Neuron (in vitro differentiated cells): Measurements from ENCODE around the gene DXO.
A peak's percentile ranks its signal among the peaks of the same experiment; 100 is the strongest.
"Not testable (repeated sequence)": the region's sequence is repeated elsewhere in the genome, so short reads cannot be mapped to it uniquely, and the experiment has no call there.

Experiments
- H2AFZ ChIP-seq: one replicate; pipeline ENCODE4 v1.6.1; 2013; ENCODE audit warnings: low read depth, mild to moderate bottlenecking, inconsistent platforms, low read length, moderate library complexity
- H3K27me3 ChIP-seq: one replicate; pipeline ENCODE4 v1.6.1; 2013; ENCODE audit warnings: low read length; ENCODE audit not compliant: insufficient read depth
- H3K36me3 ChIP-seq: one replicate; pipeline ENCODE4 v1.6.1; 2013; ENCODE audit warnings: low read length; ENCODE audit not compliant: insufficient read depth
- H3K4me1 ChIP-seq: one replicate; pipeline ENCODE4 v1.6.1; 2013; ENCODE audit warnings: low read length; ENCODE audit not compliant: insufficient read depth
- H3K4me3 ChIP-seq: 2 replicates; pipeline ENCODE4 v1.5.1; 2013; ENCODE audit warnings: mild to moderate bottlenecking, low read length, moderate library complexity
- H3K9me3 ChIP-seq: one replicate; pipeline ENCODE4 v1.6.1; 2013; ENCODE audit warnings: low read length

The DXO gene

DNA sequence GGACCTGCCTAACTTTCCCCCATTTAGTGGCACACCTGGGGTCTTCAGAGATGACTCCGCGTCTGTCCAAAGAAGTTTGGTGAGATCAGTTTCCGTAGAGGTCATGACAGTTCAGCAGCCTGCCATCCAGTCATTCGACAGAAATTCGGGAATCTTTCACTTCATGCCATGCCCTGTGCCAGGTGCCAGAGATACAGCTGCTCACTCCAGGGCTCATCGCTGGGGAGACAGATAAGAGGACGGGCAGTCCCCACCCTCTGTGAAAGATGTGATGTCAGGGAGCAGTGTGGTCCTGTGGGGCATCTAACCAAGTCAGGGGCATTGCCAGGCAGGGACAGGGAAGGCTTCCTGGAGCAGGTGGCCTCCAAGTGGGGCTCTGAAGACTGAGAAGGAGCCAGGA, 31.4 kb upstream of the DXO start:
- not testable (repeated sequence) for H2AFZ ChIP-seq, H3K9me3 ChIP-seq, H3K27me3 ChIP-seq, H3K4me3 ChIP-seq, H3K36me3 ChIP-seq, H3K4me1 ChIP-seq

DNA sequence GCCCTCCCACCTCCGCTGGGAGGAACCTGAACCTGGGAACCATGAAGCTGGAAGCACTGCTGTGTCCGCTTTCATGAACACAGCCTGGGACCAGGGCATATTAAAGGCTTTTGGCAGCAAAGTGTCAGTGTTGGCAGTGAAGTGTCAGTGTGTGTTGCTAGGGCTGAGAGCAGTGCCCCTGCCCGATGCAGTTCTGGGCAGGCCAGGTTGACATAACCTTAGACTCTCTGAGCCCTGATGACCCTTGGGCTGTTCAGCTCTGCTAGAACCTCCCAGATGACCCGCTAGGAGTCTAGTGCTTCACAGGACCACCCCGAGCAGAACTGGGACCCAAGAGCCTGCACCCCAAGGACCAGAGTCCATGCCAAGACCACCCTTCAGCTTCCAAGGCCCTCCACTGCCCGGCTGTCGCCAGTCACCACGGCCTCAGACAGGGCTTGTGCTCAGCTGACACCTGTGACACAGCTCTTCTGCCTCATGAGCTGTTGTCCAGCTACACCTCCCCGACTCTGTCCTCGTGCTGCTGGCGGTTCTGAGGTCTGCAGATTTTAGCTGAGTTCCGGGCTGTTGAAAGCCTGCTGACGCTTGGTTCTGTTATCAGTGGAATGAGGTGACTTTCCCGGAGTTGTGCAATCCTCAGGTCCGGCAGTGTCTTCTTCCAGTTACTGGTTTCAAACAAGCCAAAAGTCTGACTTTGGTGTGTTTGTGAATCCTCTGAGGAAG, 30.8 kb upstream of the DXO start:
- H2AFZ ChIP-seq, H3K9me3 ChIP-seq, H3K4me3 ChIP-seq, H3K36me3 ChIP-seq, H3K27me3 ChIP-seq, H3K4me1 ChIP-seq: not testable (repeated sequence)

DNA sequence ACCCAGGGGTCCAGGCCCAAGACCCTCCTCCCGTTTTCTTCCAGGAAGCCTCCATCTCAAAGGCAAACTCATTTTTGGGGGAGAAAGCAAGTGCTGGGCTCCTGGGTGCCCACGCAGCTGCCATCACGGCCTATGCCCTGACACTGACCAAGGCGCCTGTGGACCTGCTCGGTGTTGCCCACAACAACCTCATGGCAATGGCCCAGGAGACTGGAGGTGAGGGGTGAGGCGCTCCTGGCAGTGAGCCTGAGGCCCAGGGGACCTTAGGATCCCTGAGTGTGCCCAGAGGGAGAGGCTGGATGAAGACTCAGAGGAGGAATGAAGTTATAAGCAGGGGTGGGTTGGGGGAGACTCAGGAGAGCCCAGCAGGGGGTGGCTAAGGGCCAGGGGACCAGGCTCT, 24.4 kb upstream of the DXO start:
- not testable (repeated sequence) for H3K27me3 ChIP-seq, H3K4me1 ChIP-seq, H3K36me3 ChIP-seq, H3K9me3 ChIP-seq, H3K4me3 ChIP-seq, H2AFZ ChIP-seq

DNA sequence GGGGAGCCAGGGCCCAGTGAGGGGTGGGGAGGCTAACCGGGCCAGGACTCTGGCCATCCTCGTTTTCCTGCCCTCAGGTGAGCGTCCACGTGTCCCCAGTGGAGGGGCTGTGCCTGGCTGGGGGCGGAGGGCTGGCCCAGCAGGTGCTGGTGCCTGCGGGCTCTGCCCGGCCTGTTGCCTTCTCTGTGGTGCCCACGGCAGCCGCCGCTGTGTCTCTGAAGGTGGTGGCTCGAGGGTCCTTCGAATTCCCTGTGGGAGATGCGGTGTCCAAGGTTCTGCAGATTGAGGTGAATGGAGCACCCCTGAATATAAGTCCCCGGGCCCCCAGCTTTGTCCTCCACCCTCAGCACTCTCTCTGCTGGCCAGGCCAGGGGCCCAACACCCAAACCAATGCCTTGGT, 22.5 kb upstream of the DXO start:
- not testable (repeated sequence) for H3K9me3 ChIP-seq, H3K27me3 ChIP-seq, H3K4me1 ChIP-seq, H3K36me3 ChIP-seq, H3K4me3 ChIP-seq, H2AFZ ChIP-seq

DNA sequence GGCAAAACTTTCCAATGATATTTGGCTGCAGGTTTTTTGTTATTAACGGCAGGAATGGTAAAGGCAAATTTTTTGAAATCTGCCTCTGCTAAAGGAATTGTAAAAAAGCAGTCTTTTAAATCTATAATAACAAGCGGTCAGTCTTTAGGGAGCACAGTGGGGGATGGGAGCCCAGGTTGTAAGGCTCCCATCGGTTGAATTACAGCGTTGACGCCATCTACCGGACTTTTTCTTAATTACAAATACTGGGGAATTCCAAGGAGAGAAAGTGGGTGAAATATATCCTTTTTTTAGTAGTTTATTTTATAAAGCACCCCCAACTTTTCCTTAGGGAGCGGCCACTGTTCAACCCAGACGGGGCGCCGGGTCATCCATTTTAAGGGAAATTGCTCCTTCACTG, 17.4 kb upstream of the DXO start:
- not testable (repeated sequence) for H3K4me3 ChIP-seq, H2AFZ ChIP-seq, H3K4me1 ChIP-seq, H3K9me3 ChIP-seq, H3K36me3 ChIP-seq, H3K27me3 ChIP-seq

DNA sequence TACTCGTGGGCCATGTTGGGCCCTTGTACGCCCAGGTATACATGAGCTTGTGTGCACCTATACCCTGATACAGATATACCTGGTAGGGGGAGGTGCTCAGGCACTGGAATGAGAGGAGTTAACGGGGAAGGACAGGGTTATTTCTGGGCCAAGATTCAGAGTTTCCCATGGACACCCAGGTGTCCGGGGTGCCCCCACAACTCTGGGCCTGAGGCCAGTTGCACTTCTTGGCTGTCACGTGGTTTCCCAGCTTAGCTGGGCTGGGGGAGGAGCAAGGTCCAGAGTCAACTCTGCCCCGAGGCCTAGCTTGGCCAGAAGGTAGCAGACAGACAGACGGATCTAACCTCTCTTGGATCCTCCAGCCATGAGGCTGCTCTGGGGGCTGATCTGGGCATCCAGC, 9.8 kb upstream of the DXO start, which contains the start of gene C4A:
C4A (plus strand) TSS at position 314 of the 400 bp plus-strand sequence; CDS start at position 365, 51 bp downstream.
- H3K9me3 ChIP-seq, H3K4me1 ChIP-seq, H2AFZ ChIP-seq, H3K4me3 ChIP-seq, H3K27me3 ChIP-seq: not testable (repeated sequence)
- H3K36me3 ChIP-seq, result peaks cover 18% of the 10 kb centered on the region

DNA sequence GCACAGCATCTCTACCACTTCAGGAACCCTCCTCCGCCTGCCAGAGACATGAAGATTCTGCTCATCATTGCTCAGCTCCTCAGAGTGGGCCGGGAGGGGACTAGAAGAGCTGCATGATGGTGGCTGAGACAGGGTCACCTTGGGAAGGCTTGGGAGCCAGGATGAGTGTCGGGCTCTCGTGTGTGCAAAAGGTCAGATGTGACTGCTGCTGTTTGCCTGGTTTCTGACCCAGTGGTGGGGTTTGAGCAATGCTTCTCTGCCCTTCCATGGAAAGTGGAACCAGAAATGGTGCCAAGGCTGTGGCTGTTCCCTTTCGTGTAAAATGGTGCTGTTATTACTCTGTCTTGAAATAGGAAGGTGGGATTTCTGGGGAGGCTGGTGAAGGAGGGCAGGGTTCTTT, 9.1 kb upstream of the DXO start:
- peaks cover 18% of the 10 kb centered on the region for H3K36me3 ChIP-seq
- H3K4me1 ChIP-seq, H3K9me3 ChIP-seq, H3K27me3 ChIP-seq, H3K4me3 ChIP-seq, H2AFZ ChIP-seq: not testable (repeated sequence)

DNA sequence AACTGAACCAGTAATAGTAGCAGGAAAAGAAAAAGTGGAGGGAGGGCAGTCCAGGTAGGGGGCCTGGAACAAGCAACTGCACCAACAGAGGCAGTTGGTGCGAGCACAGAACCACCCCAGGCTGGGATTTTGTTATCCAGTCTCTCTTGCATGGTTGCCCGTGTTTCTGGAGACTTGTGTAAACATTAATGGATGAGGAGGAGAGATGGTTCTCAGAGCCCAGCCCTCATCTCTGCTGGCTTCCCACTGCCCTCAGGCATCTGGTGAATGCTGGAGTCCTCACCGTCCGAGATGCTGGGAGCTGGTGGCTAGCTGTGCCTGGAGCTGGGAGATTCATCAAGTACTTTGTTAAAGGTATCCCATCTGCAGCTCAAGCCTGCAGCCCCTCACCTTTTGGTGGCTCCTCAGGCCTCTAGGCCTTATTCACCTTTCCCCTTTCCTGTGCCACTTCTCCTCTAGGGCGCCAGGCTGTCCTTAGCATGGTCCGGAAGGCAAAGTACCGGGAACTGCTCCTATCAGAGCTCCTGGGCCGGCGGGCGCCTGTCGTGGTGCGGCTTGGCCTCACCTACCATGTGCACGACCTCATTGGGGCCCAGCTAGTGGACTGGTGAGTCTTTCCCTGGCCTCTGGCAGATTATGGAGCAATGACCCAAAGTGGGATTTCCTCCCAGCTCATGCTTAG, 8.4 kb upstream of the DXO start:
- not testable (repeated sequence) for H2AFZ ChIP-seq, H3K9me3 ChIP-seq, H3K4me3 ChIP-seq, H3K27me3 ChIP-seq, H3K4me1 ChIP-seq
- peaks cover 18% of the 10 kb centered on the region for H3K36me3 ChIP-seq

DNA sequence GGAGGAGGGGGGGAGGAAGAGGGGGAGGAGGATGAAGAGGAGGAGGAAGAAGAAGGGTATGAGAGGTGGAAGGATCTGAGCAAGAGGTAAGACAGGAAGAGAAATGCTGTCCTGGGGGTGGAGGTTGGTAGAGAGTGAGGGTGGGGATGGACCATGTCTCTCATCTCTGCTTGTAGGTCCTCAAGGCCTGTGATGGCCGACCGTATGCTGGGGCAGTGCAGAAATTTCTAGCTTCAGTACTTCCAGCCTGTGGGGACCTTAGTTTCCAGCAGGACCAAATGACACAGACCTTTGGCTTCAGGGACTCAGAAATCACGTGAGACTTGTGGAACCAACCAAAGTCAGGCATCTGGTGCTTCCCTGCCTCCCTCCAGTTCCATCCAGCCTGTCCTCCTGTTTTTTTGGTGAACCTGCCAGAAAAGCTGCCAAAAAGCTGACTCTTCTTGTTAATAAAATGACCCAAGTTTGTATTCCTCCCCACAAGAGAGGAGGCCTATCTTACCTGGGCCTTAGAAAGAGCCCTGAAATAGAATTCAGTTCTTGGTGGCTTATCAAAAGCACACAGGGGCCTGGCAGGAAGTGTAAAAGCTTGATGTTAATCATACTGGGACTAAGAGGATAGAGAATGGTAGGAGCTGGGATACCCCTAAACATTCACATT, 7.4 kb upstream of the DXO start:
- Histone ChIP-seq H2AFZ (no peak overlapping the region), H3K4me1 (no peaks in the 10 kb centered on the region), H3K27me3 (no peaks in the 10 kb centered on the region), H3K4me3 (no peak overlapping the region), H3K36me3 (peaks cover 18% of the 10 kb centered on the region), H3K9me3 (no peaks in the 10 kb centered on the region)

DNA sequence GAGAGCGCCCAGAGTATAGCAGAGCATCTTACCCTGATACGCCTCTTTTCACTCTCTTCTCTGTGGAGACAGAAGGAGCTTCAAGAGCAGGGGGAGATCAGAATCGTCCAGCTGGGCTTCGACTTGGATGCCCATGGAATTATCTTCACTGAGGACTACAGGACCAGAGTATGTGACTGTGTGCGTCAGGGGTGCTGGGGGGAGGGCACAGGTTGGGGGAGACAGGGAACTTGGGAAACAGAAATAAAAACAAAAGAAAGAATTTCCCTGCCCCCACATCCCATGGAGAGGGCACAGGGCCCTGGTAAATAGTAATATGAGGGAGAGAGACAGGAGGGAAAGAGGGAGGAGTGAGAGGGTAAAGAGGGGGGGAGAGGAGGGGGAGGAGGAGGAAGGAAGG, 6.9 kb upstream of the DXO start:
- Histone ChIP-seq H3K27me3 (no peaks in the 10 kb centered on the region), H2AFZ (no peak overlapping the region), H3K4me1 (no peaks in the 10 kb centered on the region), H3K36me3 (peaks cover 18% of the 10 kb centered on the region), H3K9me3 (no peaks in the 10 kb centered on the region), H3K4me3 (no peak overlapping the region)

DNA sequence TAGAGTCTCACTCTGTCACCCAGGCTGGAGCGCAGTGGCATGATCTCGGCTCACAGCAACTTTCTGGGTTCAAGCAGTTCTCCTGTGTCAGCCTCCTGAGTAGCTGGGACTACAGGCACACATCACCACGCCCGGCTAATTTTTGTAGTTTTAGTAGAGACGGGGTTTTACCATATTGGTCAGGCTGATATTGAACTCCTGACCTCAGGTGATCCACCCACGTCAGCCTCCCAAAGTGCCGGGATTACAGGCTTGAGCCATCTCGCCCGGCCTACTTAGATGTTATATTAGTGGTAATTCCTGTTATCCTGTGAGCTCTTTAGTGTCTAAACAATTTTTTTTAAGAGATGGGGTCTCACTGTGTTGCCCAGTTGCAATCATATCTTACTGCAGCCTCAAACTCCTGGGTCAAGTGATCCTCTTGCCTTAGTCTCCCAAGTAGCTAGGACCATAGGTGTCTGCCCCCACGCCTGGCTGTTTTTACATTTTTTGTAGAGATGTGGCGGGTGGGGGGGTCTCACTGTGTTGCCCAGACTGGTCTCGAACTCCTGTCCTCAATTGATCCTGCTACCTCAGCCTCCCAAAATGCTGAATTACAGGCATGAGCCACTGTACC, 6.0 kb upstream of the DXO start:
- Histone ChIP-seq H3K4me1 (peaks cover 5% of the 10 kb centered on the region), H3K4me3 (no peak overlapping the region), H2AFZ (no peak overlapping the region), H3K9me3 (no peaks in the 10 kb centered on the region), H3K36me3 (peaks cover 18% of the 10 kb centered on the region), H3K27me3 (no peaks in the 10 kb centered on the region)

DNA sequence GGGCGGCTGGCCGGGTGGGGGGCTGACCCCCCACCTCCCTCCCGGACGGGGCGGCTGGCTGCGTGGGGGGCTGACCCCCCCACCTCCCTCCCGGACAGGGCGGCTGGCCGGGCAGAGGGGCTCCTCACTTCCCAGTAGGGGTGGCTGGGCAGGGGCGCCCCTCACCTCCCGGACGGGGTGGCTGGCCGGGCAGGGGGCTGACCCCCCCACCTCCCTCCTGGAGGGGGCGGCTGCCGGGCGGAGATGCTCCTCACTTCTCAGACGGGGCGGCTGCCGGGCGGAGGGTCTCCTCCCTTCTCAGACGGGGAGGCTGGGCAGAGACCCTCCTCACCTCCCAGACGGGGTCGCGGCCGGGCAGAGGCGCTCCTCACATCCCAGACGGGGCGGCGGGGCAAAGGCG, 4.1 kb upstream of the DXO start:
- not testable (repeated sequence) for H3K27me3 ChIP-seq, H3K9me3 ChIP-seq, H2AFZ ChIP-seq, H3K4me3 ChIP-seq
- Histone ChIP-seq H3K4me1 (peaks cover 15% of the 10 kb centered on the region), H3K36me3 (peaks cover 18% of the 10 kb centered on the region)

DNA sequence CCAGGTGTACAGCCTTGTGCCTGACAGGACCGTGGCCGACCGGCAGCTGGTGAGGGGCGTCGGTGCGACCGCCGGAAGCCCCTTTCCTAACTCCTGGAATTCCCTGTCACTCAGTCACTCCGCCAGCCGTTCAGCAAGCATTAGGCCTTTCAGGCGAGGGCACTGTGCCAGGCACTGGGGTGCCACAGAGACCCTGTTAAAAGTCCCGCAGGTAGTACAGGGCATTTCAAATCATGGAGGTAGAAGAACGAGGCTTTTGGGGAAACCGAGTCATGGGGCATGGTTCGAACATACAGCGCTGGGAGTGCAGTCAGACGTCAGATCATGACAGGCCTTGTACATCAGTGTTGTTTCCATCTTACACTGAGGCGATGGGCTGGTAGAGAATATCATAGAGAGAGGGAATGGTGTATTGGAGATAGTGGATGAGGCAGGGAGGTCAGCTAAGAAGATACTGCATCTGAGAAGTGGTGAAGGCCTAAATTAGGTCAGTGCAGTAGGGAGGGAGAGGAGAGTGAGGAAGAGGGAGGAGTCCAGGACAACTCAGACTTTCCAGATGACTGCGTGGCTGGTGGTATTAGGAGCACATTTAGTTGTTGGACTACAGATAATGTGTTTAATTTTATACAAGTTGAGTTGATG, 892 bp upstream of the DXO start:
- peaks cover 27% of the 10 kb centered on the region for H3K36me3 ChIP-seq
- peak overlapping the region; percentile 56 for H3K4me3 ChIP-seq
- H3K4me1 ChIP-seq, result peaks cover 17% of the 10 kb centered on the region
- H3K9me3 ChIP-seq, result no peaks in the 10 kb centered on the region
- no peaks in the 10 kb centered on the region for H3K27me3 ChIP-seq
- peak overlapping the region; percentile 72 for H2AFZ ChIP-seq
